LNCaP clone FGC (cell line): ENCODE measurements around the gene ERCC4.

Experiments used
- DNase-seq: peaks from one replicate; pipeline ENCODE4 v3.0.0-alpha.2; 2011; ENCODE audit warnings: low read depth
- H3K4me3 ChIP-seq: 2 replicates; pipeline ENCODE4 v1.5.1; 2011; ENCODE audit warnings: mild to moderate bottlenecking, low read depth, low read length, control low read depth
- TF ChIP-seq, protein P1 (sequence below): IDR thresholded peaks from 2 replicates; pipeline ENCODE4 v1.5.1; 2012; ENCODE audit warnings: mild to moderate bottlenecking; ENCODE audit not compliant: control insufficient read depth, insufficient read depth; ENCODE audit errors: extremely low read depth

The ERCC4 gene

DNA sequence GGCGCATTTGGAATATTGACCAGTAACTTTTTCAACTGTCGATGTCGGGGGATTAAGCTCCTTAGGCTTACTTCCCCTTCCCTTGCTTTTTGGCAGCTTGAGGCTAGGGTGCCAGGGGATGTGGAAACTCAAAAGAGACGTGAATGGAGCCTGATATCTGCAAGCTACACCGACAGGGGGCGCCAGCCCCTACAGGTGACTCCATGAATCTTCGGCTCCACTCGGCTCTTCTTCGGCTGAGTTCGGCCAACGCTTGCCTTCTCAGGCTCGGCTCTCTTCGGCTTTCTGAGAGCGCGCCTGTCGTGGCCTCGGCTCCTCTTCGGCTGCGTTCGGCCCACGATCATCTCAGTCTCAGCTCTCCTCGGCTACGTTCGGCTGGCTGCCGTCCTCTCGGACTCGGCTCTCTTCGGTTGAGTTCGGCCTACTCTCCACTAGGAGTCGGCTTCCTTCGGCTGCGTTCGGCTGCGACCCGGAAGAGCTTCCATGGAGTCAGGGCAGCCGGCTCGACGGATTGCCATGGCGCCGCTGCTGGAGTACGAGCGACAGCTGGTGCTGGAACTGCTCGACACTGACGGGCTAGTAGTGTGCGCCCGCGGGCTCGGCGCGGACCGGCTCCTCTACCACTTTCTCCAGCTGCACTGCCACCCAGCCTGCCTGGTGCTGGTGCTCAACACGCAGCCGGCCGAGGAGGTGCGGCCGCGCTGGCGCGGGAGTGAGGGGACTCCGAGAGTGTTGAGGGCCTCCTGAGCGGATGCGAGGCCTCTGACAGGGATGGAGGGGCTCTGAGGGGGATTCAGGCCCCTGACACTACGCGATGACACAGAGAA is at the start of gene ERCC4:
TSS of gene ERCC4 (plus strand) at position 472 of the 827 bp plus-strand sequence. CDS start at position 484, 12 bp downstream.
- TF ChIP-seq, protein P1, sequence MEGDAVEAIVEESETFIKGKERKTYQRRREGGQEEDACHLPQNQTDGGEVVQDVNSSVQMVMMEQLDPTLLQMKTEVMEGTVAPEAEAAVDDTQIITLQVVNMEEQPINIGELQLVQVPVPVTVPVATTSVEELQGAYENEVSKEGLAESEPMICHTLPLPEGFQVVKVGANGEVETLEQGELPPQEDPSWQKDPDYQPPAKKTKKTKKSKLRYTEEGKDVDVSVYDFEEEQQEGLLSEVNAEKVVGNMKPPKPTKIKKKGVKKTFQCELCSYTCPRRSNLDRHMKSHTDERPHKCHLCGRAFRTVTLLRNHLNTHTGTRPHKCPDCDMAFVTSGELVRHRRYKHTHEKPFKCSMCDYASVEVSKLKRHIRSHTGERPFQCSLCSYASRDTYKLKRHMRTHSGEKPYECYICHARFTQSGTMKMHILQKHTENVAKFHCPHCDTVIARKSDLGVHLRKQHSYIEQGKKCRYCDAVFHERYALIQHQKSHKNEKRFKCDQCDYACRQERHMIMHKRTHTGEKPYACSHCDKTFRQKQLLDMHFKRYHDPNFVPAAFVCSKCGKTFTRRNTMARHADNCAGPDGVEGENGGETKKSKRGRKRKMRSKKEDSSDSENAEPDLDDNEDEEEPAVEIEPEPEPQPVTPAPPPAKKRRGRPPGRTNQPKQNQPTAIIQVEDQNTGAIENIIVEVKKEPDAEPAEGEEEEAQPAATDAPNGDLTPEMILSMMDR, result peak; percentile 74
- peak within 1 kb of the TSS; percentile 98 for H3K4me3 ChIP-seq
- peak; percentile 97 for DNase-seq

DNA sequence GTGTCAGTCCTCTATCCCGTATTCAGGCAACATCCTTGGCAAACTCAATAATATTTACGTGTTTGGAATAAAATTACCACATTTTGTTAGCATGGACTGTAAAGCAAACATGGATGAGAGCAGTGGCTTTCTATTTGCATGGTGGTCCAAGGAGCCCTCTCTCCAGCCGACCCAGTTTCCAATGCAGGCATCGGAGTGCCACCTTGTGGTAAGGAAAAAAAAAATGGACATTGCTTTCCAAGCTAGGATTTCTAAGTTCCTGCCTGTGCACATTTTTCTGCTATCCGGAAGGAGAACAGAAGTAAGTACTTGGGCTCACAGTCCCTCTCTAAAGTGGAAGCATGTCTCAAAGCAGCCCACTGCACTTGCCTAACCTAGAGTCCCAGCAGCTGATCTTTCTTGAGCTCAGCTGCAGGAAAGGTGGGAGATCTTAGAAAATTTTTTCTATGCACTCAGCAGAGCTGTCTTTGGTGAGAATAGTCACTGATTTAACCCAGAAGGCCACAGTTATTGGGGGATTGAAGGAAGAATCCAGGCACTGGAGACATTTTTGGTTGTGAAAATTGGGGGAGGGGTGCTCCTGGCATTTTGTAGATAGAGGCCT is 46.0 kb upstream of the ERCC4 start:
- DNase-seq, result no peak
- H3K4me3 ChIP-seq, result no peak overlapping the region
- TF ChIP-seq, protein P1, result peak; percentile 59

DNA sequence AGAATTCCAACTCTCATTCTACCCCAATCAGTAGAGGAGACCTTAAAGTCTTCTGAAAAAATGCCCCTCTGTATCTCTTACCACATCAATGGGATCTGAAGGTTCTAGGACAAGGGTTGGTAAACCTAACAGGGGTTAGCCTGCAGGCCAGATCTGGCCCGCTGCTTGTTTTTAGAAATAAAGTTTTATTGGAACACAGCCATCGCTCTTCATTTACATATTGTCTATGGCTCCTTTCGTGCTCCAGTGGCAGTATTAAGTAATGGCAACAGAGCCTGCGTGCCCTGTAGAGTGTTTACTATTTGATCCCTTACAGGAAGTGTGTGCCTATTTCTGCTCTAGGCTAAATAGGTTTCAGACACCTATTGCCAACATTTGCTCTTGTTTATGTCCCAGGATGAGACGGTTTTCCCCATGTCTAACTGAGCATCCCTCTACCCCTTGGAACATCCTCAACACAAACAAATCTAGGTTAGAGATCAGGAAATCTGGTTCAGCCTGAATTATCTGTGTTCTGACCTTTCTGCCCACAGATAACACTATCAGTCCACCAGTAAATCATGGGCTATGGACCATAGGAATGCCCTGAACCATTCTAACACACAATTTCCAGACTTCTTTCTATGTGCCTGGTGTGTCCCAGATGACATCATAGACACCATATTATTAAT is 44.2 kb upstream of the ERCC4 start:
- TF ChIP-seq, protein P1, result no peak
- DNase-seq, result no peak
- H3K4me3 ChIP-seq, result no peak overlapping the region

DNA sequence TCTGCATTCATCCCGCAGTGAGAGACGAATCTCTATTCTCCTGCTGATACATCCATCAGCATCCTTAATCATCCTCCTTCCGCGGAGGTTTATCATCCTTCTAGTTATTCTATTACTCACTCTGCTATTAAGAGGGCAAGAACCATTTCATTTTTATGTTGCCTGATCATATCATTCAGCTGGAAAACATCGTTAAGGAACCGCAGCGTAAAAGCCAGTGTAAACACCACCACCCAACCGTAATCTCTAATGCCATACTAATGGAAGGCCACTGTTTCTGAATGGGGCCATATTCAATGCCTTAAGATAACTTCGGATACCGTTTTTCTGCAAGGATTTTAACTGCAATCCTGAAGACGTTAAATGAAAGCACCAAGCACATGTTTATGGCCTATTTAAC is 36.7 kb upstream of the ERCC4 start:
- DNase-seq, result no peak
- H3K4me3 ChIP-seq, result no peak overlapping the region
- TF ChIP-seq, protein P1, result no peak

DNA sequence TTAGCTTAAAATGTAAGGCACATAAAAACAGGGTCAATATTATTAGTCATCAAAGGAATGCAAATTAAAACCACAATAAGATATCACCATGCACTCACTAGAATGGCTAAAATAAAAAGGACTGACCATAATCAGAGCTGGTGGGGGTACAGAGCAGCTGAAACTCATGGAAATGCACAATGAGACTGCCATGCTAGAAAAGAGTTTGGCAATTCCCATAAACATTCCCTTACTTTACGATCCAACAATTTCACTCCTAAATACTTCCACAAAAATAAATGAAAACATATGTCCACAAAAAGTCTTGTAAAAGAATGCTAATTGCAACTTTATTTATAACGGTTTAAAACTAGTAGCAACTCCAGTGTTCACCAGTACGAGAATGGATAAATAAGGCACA is 36.1 kb upstream of the ERCC4 start:
- no peak overlapping the region for H3K4me3 ChIP-seq
- DNase-seq, result no peak
- TF ChIP-seq, protein P1, result no peak

DNA sequence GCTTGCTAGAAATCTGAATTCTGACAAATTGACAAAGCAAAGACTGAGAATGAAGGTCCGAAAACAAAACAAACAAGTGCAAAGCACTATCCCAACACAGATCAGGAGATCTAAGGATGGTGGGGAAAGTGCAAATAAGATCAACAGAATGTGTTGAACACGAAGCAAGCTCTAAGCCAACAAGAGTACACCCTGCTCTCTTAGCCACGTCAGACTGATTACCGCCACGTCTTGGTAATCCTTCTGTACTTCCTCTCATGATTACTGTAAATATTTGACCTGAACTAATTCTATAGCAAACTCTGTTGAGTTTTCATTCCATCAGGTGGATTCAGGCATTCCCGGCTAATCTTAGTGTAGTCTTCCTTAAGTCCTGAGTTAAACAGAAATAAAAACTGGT is 34.3 kb upstream of the ERCC4 start:
- DNase-seq, result no peak
- no peak overlapping the region for H3K4me3 ChIP-seq
- TF ChIP-seq, protein P1, result no peak
